HK-2 (cell line): ENCODE measurements around the gene AFAP1L1.

ENCODE experiments used
- DNase-seq: peaks from one replicate; pipeline ENCODE4 v3.0.0-alpha.2; 2018; ENCODE audit not compliant: unreplicated experiment

Gene AFAP1L1

DNA sequence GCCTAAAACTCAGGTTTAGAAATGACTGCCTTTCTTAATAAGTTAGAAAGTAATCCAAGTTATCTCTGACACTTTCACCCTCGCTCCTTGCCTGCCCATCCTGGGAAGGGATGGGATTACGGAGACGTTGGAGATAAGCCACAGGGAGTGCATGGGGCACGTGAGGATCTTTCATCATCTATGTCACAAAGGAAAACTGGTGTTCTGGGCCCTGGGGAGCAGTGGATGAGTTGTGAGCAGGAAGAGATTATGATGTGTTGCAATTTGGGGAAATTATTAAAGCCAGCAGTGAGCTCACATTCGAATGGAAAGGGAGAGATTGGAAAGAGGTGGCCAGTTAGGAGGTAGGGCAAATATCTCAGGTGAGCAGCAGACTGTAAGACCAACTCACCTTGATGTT lies 12.8 kb downstream of the AFAP1L1 start:
- DNase-seq: no peak

DNA sequence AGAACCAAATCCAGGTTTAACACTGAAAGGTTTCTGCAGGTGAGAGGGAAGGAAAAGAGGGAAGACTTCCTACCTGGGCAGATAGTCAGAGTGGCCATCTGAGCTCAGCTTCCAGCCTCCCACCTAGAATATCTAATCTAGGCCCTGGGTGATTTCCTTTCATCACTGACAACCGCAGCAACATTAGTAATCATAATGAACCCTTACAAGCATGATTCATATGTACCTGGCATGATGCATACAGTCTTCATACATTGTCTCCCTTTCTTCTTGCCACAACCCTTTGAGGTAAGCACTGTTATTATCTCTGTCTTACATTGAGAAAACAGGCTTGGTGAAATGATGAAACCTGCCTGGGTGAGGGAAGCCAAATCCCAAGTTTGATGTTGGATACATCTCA lies 13.5 kb downstream of the AFAP1L1 start:
- DNase-seq: no peak

DNA sequence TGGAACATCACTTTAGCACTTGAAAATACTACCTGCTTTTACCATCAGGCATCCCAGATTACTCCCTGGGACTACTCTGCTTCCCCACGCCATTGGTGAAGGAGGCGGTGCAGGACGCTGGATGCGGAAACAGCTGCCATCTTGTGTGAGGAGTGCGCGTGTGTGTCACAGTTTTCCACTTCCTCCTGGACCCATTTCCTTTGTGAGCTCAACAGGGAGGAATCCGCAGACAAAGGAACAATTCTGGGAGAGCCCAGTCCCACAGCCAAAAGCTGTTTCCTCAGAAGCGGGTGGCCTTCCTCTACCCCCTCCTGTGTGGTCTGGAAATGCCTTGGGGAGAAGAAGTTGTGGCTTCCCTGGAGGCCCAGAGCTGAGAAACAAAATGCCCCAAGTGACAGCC lies 16.8 kb downstream of the AFAP1L1 start:
- no peak for DNase-seq

DNA sequence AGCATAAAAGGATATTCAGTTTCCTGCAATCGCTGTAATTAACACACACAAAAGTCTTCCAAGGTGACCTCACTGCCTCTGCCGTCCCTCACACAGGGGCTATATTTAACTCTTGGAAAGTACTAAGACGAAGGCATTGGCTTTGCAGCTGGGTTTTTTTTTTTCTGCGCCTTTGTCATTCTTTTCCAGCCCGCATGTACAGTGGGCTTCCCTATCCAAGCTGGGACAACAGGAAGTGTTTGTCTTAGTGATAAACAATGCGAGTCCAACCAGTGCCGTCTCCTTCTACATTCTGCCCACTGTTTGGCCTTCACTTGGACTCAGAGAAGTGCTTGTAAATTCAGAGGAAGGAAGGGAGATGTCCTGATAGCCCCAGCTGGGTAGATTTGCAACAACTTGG lies 17.6 kb downstream of the AFAP1L1 start:
- DNase-seq: no peak

DNA sequence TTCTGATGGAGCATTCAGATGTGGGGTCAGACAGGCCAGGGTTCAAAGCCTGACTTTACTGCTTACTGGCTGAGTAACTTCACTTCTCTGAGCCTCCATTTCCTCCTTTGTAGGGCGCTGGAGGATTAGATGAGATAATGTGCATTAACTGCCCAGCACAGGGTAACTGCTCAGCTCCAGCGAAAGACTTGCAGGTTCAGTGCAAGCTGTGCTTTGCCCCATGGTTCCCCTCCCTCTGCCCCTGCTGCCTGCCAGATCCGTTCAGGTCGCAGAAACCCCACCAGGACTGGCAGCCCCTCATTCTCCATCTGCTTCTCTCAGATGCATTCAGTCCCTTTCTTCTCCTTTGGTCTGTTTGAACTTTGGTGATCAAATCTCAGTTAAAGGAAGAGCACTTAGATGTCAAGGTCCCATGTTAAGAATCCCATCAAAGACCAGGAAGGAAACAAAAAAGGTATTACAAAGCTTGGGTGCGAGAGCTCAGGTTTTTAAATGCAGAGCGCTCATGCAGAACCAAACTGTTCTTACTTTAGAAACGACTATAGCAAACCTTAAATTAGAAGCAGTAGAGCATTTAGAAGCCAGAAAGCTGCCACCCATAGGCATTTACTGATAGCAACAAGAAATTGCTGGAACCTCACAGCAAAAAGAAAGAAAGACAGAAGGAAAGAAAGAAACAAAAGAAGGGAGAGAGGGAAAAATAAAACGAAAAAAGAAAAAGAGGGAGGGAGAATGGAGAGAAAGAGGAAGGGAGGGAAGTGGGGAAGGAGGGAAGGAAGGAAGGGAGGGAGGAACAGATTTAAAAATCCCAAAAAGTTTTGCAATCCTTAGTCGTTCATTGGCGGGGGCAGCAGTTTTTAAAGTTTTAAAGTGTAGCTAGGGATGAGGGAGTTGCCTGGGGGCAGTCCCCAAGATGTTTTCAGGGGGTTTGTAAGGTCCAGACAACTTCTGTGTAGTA lies 23.5 kb downstream of the AFAP1L1 start:
- DNase-seq: no peak

DNA sequence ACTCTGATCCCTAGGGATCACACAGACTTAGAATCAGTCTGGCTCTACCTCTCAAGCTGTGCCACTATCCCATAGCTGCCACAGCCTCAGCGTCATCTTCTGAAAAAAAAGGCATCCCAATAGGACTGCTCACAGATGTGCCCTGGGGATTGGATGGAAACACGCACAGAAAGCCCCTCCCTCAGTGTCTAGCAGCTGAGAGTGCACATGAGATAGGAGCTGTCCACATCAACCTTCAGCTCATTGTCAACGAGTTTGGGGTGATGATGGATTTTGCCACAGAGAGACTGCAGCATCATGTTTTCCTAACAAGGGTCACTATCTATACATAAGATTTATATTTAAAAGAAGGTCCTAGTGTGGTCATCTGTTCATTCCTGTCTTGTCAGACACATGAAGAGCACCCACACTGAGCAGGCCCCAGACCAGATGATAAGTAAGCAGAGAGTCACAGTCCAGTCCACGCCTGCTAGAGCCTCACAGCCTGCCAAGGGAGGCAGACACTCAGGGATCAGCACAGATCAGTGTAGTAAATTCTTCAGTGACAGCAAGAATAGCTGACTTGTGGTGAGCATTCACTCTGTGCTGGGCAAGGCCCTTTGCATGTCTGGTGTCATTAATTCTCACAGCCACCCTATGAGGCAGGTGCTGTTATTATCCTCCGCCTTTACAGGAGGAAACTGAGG lies 25.8 kb downstream of the AFAP1L1 start:
- no peak for DNase-seq

DNA sequence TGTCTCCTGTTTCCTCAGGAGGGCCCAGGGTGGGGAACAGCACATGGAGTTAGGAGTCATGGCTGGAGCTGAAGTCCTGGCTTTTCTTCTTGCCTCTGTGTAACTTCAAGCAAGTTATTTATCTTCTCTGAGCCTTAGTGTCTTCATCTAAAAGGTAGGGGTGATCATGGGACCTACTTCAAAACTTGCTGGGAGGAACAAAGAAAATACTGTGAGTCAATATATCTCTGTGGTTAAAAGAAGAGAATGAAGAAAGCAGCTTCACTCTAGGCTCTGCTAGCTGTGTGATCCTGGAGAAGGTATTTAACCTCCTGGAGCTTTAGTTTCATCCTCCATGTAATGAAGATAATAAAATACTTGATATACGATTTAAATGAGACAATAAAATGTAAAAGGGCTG lies 26.5 kb downstream of the AFAP1L1 start:
- no peak for DNase-seq

DNA sequence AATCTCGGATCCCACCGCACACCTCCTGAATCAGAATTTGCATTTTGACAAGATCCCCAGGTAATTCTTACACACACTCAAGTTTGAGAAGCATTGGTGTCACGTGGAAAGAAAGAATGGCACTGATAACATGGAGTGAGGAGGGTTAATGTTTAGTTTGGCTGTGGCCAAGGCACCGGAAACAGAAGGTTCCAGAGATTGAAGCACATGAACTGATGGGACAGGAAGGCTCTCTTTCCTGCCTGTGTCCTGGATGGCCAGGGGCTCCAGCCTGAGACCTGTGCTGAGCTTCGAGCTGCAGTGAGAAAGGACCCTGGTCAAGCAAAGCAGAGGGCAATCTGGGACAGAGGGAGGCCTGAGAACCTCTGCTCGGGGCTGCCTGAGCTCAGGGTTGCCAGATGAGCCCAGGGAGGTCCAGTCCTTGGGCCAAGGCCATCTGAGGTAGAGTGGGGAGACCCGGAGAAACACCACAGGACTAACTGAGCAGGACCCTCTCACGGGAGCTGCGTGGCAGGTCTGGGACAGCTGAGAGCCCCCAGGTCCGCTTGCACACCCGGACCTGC lies 27.3 kb downstream of the AFAP1L1 start:
- DNase-seq: no peak

DNA sequence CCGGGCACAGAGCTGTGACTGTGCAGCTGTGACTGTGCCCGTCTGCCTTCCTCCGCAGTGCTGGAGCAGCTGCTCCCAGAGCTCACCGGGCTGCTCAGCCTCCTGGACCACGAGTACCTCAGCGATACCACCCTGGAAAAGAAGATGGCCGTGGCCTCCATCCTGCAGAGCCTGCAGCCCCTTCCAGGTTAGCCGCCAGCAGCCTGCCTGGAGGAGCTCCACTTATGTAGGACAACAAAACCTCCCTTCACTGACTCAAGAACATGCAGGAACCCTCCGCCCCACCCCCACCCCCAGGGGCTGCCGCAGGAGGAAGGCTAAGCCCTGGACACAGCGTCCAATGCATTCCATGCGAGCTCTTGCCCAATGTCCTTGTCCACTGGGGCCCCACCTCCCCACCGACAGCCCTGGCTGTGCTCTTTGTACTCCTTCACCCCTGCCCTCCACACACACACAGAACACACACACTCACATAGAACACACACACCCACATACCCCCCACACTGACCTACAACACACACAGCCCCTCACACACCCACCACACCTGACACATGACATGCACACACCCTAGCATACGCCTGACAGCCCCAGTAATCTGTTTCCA lies 27.9 kb downstream of the AFAP1L1 start:
- DNase-seq: no peak

DNA sequence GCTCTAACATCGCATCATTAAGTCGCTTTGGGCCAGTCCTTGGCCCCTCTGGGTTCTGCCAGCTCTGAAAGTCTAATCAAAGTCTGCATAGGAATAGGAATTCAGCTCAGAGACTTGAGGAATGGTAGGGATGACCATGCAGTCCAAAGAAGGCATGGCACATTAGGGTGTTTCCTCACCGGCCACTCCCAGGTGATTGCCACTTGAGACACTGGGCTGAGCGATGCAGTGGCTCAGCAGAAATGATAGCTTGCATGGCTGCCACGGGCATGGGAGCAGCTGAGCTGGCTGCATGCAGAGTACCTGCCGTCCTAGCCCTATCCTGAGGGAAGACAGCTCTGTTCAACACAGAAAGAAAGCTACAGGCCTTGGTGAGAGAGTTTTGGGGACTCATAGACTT lies 28.8 kb downstream of the AFAP1L1 start:
- DNase-seq: no peak

DNA sequence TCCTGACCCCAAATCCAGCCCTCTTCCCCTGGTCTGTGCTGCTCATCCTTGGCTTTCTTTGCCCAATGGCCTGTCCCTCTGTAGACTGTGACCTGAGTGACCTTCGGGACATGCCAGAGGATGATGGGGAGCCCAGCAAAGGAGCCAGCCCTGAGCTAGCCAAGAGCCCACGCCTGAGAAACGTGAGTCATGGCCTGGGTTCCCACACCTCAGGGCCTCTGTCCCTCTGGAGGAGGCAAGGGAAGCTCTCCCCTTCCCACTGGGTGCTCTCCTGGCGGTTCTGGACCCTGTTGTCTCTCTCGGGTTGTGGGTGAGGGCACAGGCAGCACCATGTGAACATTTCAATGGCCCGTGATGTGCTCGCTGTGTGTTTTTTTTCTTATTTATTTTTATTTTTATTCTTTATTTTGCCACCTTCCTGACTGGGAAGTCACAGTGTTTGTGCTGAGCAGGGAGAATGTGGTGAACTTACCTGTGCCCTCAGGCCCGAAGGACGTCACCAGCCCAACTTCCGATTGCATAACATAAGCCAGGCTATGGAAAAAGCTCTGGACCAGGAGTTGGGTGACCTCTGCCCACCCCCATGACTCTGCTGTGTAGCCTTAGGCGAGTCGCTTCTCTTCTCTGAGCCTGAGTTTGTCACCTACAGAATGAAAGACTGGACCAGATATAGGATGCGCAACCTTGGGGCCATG lies 29.5 kb downstream of the AFAP1L1 start:
- no peak for DNase-seq

DNA sequence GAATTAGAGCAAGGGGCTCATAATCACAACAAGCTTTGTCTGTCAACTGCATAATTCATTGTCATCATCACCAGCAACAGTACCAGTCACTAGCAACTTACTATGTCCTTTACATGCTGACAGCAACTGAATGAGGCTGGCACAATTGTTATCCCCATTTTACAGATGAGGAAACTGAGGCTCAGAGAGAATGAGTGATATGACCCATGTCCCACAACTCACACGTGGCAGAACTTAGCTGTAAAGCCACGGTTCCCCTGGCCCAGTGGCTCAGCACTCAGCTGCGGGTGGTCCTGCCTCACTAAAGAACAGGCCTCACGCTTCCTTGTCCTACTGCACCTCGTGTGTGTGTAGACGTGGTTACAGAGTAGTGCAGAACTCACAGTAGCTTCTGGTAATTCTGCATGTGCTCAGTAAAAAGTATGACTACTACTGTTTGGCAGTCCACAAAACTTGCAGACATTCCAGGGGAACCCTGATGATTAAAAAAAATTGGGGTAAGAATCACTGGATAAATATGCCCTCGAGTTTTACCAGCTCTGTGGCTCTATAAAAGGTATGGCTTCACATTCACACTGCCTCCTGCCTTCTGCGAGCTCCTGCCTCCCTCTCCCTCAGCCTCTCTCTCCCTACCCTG lies 30.2 kb downstream of the AFAP1L1 start:
- DNase-seq: no peak

DNA sequence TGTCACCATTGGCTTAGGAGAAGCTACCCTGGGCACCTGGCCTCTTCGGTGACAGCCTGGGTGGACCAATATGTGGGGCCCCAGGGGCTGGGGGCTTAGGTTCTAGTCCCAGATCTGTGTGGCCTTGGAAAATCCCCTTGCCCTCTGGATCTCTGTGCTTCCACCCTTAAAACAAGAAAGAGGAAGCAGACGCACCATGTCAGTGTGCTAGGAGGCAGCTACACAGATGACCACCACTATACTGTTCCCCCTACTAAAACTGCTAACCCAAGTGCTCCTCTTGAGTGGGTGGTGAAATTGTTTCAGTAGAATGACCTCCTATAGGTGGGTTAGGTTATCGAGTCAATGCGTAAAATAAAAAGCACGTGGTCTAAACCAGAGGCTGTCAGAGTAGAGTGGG lies 31.0 kb downstream of the AFAP1L1 start:
- DNase-seq: no peak

DNA sequence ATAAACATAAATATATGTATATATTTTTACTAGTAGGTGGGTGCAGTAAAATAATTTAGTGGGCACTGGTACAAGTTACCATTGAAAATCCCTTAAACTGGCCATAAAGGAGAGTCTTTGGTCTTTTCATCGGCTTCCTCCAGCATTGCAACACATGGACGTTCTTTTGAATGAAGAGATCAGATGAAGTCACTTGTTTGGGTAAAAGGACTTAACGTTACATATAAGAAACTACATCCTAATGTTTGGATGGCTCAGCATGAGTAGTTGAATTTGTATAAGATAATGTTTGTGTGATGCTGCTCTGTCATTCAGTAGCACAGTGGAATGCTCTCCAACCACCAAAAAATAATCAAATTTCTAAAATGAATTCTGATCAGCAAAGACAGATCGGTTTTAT lies 31.6 kb downstream of the AFAP1L1 start:
- DNase-seq: no peak

DNA sequence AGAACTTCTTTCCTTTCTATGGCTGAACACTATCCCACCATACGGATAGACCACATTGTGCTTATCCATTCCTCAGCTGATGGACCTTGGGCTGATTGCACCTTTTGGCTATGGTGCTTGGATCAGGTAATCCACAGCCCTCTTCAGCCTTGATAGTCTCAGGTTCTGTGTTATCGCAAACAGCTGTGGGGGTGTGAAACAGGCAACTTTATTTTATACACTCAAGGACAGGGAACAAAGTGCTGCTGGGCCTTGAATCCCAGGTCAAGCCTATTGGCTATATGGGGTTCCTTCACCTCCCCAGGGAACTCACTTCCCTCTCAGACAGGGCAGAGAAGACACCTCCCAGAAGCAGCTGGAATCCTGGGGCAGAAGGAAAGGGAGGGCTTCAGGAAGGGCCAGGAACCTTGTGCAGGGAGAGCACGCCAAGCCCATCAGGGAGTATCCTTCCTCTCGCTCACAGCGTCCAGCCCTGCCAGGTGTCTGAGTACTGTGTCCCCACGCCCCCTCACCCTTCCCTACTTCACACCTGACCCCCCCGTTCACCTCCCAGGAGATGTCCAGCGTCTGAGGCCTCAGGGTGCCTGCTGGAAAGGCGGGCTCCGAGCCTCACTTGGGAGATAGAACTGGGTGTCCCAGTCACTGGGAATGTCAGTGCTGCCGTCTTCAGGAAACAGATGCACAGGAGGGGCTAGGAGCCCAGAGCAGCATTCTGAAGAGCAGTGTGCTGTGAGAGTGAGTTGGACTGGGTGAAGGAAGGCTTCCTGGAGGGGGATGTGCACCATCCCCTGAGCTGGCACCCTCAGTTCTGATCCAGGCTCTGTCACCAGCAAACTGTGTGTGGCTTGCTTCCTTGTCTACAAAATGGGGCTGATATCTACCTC lies 32.8 kb downstream of the AFAP1L1 start:
- no peak for DNase-seq

DNA sequence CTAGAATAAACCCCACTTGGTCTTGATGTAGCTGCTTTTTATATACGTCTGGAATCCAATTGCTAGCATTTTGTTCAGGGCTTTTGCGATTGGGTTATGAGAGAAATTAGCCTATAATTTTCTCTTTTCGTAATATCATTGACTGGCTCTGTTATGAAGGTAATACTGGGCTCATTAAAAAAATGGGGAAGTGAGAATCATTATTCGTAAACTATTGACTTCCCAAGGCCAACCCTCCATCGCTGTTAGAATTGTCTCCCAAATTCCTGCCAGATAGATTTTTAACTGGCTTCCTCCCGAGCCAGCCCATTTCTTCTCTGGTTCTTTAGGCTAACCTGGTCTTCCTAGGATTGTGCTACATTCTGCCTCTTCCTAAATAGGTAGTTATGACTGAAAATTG lies 37.7 kb downstream of the AFAP1L1 start:
- DNase-seq: no peak

DNA sequence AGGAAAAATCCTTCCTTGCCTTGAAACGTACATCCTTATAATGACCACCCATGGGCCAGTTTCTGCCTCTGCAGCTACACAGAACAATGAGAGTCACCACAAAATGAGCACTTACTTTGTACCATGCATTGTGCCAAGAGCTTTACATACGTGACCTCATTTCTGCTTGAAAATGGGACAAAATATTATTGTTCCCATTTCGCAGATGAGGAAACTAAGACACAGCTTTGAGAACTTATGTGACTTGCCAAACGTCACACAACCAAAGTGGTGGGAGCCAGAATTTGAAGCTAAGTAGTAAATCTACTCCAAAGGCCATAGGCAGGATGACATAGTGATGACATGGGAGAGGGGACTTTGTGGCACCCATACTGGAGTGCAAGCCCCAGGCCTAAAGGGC lies 38.8 kb downstream of the AFAP1L1 start:
- DNase-seq: no peak

DNA sequence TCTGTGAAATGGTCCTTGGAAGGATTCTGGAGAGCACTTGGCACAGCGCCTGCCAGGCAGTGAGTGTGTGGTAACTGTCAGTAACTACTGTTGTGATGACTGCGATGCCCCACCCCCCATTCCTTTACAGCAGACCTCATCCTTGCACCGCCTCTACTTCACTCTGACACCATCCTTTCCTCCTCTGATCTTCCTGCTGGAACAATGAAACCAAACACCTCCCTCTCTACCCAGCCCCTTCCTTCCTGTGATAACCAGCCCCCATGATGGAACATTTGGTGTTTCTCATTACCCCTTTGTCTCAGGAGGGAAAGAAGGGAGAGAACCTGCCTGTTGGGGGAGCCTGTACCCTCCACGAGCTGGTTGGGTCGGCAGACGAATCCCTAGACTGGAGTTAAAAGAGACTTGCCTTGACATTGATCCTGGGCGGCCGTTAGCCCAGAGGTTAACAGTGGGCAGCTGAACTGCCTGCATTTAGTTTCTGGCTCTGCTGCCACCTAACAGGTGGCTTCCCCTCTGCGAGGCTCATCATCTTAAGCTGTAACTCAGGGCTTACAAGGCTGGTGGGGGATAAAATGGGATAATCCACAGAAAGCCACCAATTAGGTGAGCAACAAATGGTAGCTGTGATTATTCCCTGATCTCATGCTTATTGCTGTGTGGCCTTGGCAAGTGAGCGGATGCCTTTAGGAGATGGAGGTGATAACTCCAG lies 39.4 kb downstream of the AFAP1L1 start:
- peak; percentile 25 for DNase-seq

DNA sequence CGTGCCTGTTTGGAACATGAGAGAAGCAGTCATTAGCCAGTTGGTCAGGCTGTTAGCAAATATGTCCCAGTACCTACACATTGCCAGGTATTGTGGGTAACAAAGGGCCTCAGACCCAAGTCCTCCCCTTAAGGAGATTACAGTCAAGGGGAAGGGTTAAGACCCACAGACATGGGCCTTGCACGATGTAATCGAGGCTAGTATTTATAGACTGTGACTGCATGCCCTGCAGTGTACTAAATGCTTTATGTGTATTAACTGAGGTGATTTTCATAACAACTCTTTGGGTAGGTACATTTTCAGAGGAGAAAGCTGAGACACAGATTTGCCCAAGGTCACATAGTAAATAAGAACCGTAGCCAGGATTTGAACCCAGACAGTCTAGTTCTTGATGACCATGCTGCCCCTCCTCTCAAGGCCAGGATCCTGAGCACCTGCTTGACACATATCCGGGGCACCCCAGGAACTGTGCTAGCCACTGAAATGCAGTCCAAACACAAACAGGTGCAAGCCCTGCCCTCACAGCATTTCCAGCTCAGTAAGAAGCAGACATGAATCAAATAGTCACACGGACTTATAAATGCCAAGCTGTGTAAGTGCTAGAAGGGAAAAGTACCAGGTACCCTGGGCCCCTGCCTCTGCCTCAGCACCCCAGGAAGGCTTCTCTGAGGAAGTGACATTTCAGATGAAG lies 41.6 kb downstream of the AFAP1L1 start:
- no peak for DNase-seq
